B cell (primary cell): ENCODE data around the gene EEF1AKMT2. TPM values are rescaled to one million over a fixed set of nuclear protein-coding genes. Genes with fewer than 3 reads are reported as not detected.

ENCODE experiments used
- ATAC-seq: fragments of 200-7000 bp; cut with Tn5 transposase; one replicate; pipeline ENCODE4 v1.10.0; 2021; ENCODE audit warnings: low read depth, mild to moderate bottlenecking, moderate number of reproducible peaks, moderate library complexity
- CTCF ChIA-PET: fragments of 350-600 bp; sonication (Branson Sonifier 250); formaldehyde crosslinking; loops from one replicate; lab custom pipeline; 2021; ENCODE audit warnings: antibody characterized with exemption, inconsistent platforms; lab: Charles Lee
- POLR2A ChIA-PET: fragments of 350-600 bp; sonication (Branson Sonifier 250); formaldehyde crosslinking; loops from one replicate; lab custom pipeline; 2021; ENCODE audit warnings: antibody characterized with exemption; lab: Charles Lee
- DNase-seq: peaks from one replicate; pipeline ENCODE4 v3.0.0; 2013
- H2AFZ ChIP-seq: 2 replicates; pipeline ENCODE4 v1.6.1; 2012; ENCODE audit warnings: mild to moderate bottlenecking, low read depth, low read length; ENCODE audit not compliant: insufficient read depth, poor library complexity, severe bottlenecking
- H3K27ac ChIP-seq, 2 donors: 1 replicate in 1 of 2; 2 replicates in 1 of 2; pipeline ENCODE4 v1.5.1; 2012 to 2013; ENCODE audit warnings: low read length in 2 of 2, mild to moderate bottlenecking in 2 of 2, moderate library complexity in 1 of 2
- H3K27me3 ChIP-seq, 4 experiments: fragments of 200-600 bp in 1 of 4; sonication (generic) in 1 of 4; replicated peaks in 1 of 4; 1 replicate in 2 of 4; 2 replicates in 2 of 4; pipeline versions ENCODE4 v1.6.1 to v1.7.0; 2013 to 2016; ENCODE audit warnings: low read length in 3 of 4, mild to moderate bottlenecking in 2 of 4, mixed read lengths in 1 of 4, moderate library complexity in 1 of 4; ENCODE audit not compliant: insufficient read depth in 4 of 4, control insufficient read depth in 3 of 4; ENCODE audit errors: control extremely low read depth in 1 of 4
- H3K36me3 ChIP-seq, 2 experiments: replicated peaks in 1 of 2; 1 replicate in 1 of 2; 2 replicates in 1 of 2; pipeline versions ENCODE4 v1.6.1 to v1.7.1; 2013; ENCODE audit warnings: low read length in 1 of 2; ENCODE audit not compliant: insufficient read depth in 2 of 2, control insufficient read depth in 1 of 2; ENCODE audit errors: control extremely low read depth in 1 of 2, extremely low read depth in 1 of 2
- H3K4me1 ChIP-seq, 2 donors: fragments of 200-600 bp in 1 of 2; sonication (generic) in 1 of 2; 1 replicate in 1 of 2; 2 replicates in 1 of 2; pipeline versions ENCODE4 v1.5.1 to v1.6.1; 2013 to 2017; ENCODE audit warnings: low read length in 2 of 2; ENCODE audit not compliant: control insufficient read depth in 2 of 2, insufficient read depth in 2 of 2
- H3K4me2 ChIP-seq: replicated peaks from 2 replicates; pipeline ENCODE3; 2012; ENCODE audit warnings: mild to moderate bottlenecking, low read depth, low read length; ENCODE audit not compliant: poor library complexity, severe bottlenecking
- H3K4me3 ChIP-seq, 5 experiments: fragments of 200-600 bp in 1 of 5; sonication (generic) in 1 of 5; 1 replicate in 3 of 5; 2 replicates in 2 of 5; pipeline versions ENCODE4 v1.5.1 to v1.7.0; 2011 to 2016; ENCODE audit warnings: low read length in 4 of 5, mild to moderate bottlenecking in 4 of 5, low read depth in 2 of 5, control low read depth in 1 of 5, moderate library complexity in 1 of 5; ENCODE audit not compliant: insufficient read depth in 1 of 5; ENCODE audit errors: control extremely low read depth in 1 of 5, extremely low read depth in 1 of 5
- H3K79me2 ChIP-seq: fragments of 200-600 bp; sonication (generic); one replicate; pipeline ENCODE4 v1.6.0; 2016; ENCODE audit warnings: low read length; ENCODE audit not compliant: control insufficient read depth, insufficient read depth
- H3K9ac ChIP-seq: fragments of 200-600 bp; sonication (generic); 2 replicates; pipeline ENCODE4 v1.6.1; 2017; ENCODE audit warnings: mild to moderate bottlenecking, low read length, moderate library complexity
- H3K9me3 ChIP-seq, 3 donors: one replicate each; pipeline versions ENCODE4 v1.6.1 to v1.7.1; 2013; ENCODE audit warnings: low read length in 2 of 3; ENCODE audit not compliant: control insufficient read depth in 2 of 3, insufficient read depth in 1 of 3; ENCODE audit errors: control extremely low read depth in 1 of 3
- H4K20me1 ChIP-seq: 2 replicates; pipeline ENCODE4 v1.6.0; 2012; ENCODE audit warnings: mild to moderate bottlenecking, low read length; ENCODE audit not compliant: insufficient read depth, control insufficient read depth, poor library complexity, severe bottlenecking
- H3K27ac Mint-ChIP-seq: one replicate; pipeline ENCODE4 v1.8.0; 2021; ENCODE audit warnings: mixed read lengths
- H3K27me3 Mint-ChIP-seq: one replicate; pipeline ENCODE4 v1.8.0; 2021; ENCODE audit warnings: mixed read lengths
- H3K4me1 Mint-ChIP-seq: one replicate; pipeline ENCODE4 v1.8.0; 2021; ENCODE audit warnings: mixed read lengths
- H3K4me3 Mint-ChIP-seq: one replicate; pipeline ENCODE4 v1.8.0; 2021; ENCODE audit warnings: mixed read lengths
- H3K9me3 Mint-ChIP-seq: one replicate; pipeline ENCODE4 v1.8.0; 2022; ENCODE audit warnings: mixed read lengths; ENCODE audit not compliant: insufficient read depth
- CTCF ChIP-seq: fragments of 200-600 bp; IDR thresholded peaks from one replicate; pipeline ENCODE4 v1.8.0; 2022; ENCODE audit warnings: antibody characterized with exemption, mild to moderate bottlenecking
- EZH2 ChIP-seq: IDR thresholded peaks from 2 replicates; pipeline ENCODE4 v1.6.1; 2012; ENCODE audit warnings: borderline replicate concordance, low read depth, mild to moderate bottlenecking, moderate library complexity, low read length; ENCODE audit not compliant: insufficient read depth, poor library complexity, severe bottlenecking
- WGBS: methylation state at CpG from one replicate; pipeline ENCODE4 v1.1.5; 2013; ENCODE audit warnings: missing lambda C conversion rate; ENCODE audit not compliant: insufficient coverage; 5-methylcytosine and 5-hydroxymethylcytosine counted together
- intact Hi-C: fragments of 100-400 bp; cut with micrococcal nuclease; formaldehyde crosslinking; loops from one replicate; pipeline ENCODE4 v1.10.0; 2022
- polyA plus RNA-seq: library from polyadenylated mRNA; depleted of rRNA; stranded (reverse); fragments of >200 nt; gene quantifications from 2 replicates; pipeline ENCODE4 v1.2.3, GENCODE V29; 2012
- total RNA-seq, 2 donors: library from RNA; stranded (reverse); fragments of 120-200 nt in 1 of 2; gene quantifications; 1 replicate in 1 of 2; 2 replicates in 1 of 2; pipeline versions ENCODE4 v1.2.3 to v1.2.4, GENCODE V29; 2013 to 2022

Gene EEF1AKMT2
- total and polyA plus RNA-seq, 2 donors (not counting 1 experiment from before 2014, with no cell fraction given): 8.8 to 15.0 TPM

- WGBS: 100% methylated on average over 5 of the region's 6 CpGs
- ATAC-seq (no peak), DNase-seq (no peak)
Observed at GRCh38 chr10:124727361-124727960, 64.2 kb downstream of the EEF1AKMT2 start.

GRCh38 chr10:124725791-124726190 is 65.9 kb downstream of the EEF1AKMT2 start:
- H4K20me1 ChIP-seq: peaks cover 51% of the 10 kb centered on the region
- no peaks in the 10 kb centered on the region for H3K27me3 Mint-ChIP-seq
- H3K27ac Mint-ChIP-seq: peak overlapping the region; percentile 99
- intact Hi-C loops: no loop called here
- peak overlapping the region; percentile 65 for H3K4me2 ChIP-seq
- H3K4me3 ChIP-seq: no peak overlapping the region
- peaks cover 100% of the 10 kb centered on the region for H3K79me2 ChIP-seq
- no peaks in the 10 kb centered on the region for H3K27me3 ChIP-seq
- H3K4me1 ChIP-seq: peaks cover 96 to 97% of the 10 kb centered on the region in 2 donors
- WGBS: 84% methylated on average over 7 of the region's 7 CpGs
- POLR2A ChIA-PET: interaction anchor here (1.3 to 2.2 kb wide), 3 partner anchors 15 to 107 kb away, joined by 3 to 8 read pairs (median 3); no protein-coding TSS in a partner anchor
- no peak for ATAC-seq
- no peak overlapping the region for H2AFZ ChIP-seq
- H3K36me3 ChIP-seq: peaks cover 6 to 25% of the 10 kb centered on the region in 2 experiments
- CTCF ChIA-PET: interaction anchor here (0.9 to 19.2 kb wide), 3 partner anchors 14 to 195 kb away, joined by 3 to 353 read pairs (median 157); no protein-coding TSS in a partner anchor
- H3K9ac ChIP-seq: no peak overlapping the region
- peaks cover 98% of the 10 kb centered on the region for H3K4me1 Mint-ChIP-seq
- no peaks in the 10 kb centered on the region for H3K9me3 ChIP-seq
- peak overlapping the region; percentile 44 for H3K4me3 Mint-ChIP-seq
- no peak for TF ChIP-seq EZH2
- TF ChIP-seq CTCF: no peak
- no peak for DNase-seq
- peak overlapping the region in 1 of 2 donors; percentile 98 for H3K27ac ChIP-seq
- no peaks in the 10 kb centered on the region for H3K9me3 Mint-ChIP-seq

More at GRCh38 chr10:124727361-124727960, 64.2 kb downstream of the EEF1AKMT2 start:
- Histone ChIP-seq H3K9me3 (no peaks in the 10 kb centered on the region), H3K4me2 (peak overlapping the region; percentile 60), H3K9ac (no peak overlapping the region), H2AFZ (no peak overlapping the region), H3K27ac (peak overlapping the region; percentile 93 to 98), H3K4me3 (peak overlapping the region in 1 of 5 experiments; percentile 37), H3K4me1 (peaks cover 96 to 97% of the 10 kb centered on the region in 2 donors), H3K36me3 (peaks cover 6 to 31% of the 10 kb centered on the region in 2 experiments), H3K27me3 (no peaks in the 10 kb centered on the region), H3K79me2 (peaks cover 100% of the 10 kb centered on the region), H4K20me1 (peaks cover 56% of the 10 kb centered on the region)
- no peaks in the 10 kb centered on the region for H3K9me3 Mint-ChIP-seq
- ChIA-PET CTCF (interaction anchor here (1.5 to 19.2 kb wide), 5 partner anchors 8 to 197 kb away, joined by 4 to 353 read pairs (median 7); no protein-coding TSS in a partner anchor), POLR2A (interaction anchor here (1.0 to 6.8 kb wide), 3 partner anchors 9 to 187 kb away, joined by 3 to 32 read pairs (median 3); no protein-coding TSS in a partner anchor)
- peak overlapping the region; percentile 82 for H3K4me3 Mint-ChIP-seq
- H3K27ac Mint-ChIP-seq: peak overlapping the region; percentile 97
- H3K27me3 Mint-ChIP-seq: no peaks in the 10 kb centered on the region
- peaks cover 98% of the 10 kb centered on the region for H3K4me1 Mint-ChIP-seq
- no peak for TF ChIP-seq EZH2
- intact Hi-C loops: no loop called here
